Dermis microvascular lymphatic vessel endothelial cell (primary cell): ENCODE measurements around the gene ZDHHC11B. TPM values are rescaled to one million over a fixed set of nuclear protein-coding genes. Genes with fewer than 3 reads are reported as not detected.
"Not testable (repeated sequence)": the region's sequence is repeated elsewhere in the genome, so short reads cannot be mapped to it uniquely, and the experiment has no call there.

Source experiments
- DNase-seq, 2 donors: peaks; one replicate each; pipeline versions ENCODE4 v3.0.0 to v3.0.0-alpha.2; 2010; ENCODE audit warnings: low read depth in 2 of 2
- total RNA-seq: library from RNA; depleted of rRNA; stranded (reverse); fragments of >200 nt; gene quantifications from 2 replicates; pipeline ENCODE4 v1.2.1, GENCODE V29; 2014

The ZDHHC11B gene
- total RNA-seq, 1 donor from 2014 or later, result not detected

DNA sequence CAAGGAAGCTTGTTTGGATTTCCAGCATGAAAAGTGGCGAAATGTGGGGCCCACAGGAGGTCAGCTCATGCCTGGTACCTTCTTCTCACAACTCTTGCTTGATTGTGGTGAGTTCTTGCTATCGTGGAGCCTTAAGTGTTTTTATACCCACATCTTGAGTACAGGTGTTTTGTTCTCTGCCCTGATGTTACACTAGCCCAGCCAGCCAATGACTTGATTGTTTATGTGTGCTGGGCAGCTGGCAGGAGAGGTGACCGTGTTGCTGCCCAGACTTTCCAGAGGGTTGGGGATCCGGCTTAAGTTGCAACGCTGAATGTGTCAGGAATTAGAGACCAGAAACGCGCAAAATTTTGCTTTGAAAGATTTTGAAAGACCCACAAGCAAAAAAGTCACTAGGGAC is 67.4 kb downstream of the ZDHHC11B start:
- DNase-seq, result no peak

DNA sequence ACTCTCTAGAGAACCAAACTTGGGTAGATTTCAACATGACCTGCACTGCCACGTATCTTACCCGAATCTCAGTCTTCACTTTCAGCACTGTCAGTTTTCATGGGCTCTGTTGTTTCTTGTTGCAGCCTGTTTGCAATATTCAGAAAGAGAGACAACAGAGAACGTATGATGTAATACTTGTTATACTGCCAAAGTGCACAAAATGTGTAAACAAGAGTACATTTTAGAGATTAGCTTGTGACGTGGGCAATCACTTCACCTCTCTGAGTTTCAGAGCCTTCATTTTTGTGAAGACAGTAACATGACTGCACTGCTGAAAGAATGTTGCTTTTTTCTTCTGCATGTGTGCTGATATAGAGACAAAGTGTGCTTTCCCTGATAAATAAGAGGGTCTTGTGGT is 67.8 kb downstream of the ZDHHC11B start:
- DNase-seq, result not testable (repeated sequence)

DNA sequence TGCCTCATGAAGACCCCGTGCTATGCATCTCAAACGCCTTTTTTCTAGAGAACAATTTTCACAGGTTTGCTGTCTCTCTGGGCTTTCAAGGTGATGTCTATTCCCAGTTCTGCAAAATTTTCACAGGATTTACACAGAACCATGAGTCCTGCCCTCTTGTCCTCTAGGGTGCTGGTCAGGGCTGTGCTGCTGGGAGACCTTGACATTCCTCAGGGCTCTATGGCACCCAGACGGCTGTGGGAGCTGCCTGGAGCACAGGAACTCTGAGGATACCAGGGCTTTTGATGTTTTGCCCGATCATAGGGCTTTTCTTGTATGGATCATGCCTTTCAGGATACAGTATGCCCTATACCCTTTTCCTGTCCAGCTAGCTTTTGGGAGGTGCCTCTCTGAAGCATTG is 68.9 kb downstream of the ZDHHC11B start:
- DNase-seq, result not testable (repeated sequence)

DNA sequence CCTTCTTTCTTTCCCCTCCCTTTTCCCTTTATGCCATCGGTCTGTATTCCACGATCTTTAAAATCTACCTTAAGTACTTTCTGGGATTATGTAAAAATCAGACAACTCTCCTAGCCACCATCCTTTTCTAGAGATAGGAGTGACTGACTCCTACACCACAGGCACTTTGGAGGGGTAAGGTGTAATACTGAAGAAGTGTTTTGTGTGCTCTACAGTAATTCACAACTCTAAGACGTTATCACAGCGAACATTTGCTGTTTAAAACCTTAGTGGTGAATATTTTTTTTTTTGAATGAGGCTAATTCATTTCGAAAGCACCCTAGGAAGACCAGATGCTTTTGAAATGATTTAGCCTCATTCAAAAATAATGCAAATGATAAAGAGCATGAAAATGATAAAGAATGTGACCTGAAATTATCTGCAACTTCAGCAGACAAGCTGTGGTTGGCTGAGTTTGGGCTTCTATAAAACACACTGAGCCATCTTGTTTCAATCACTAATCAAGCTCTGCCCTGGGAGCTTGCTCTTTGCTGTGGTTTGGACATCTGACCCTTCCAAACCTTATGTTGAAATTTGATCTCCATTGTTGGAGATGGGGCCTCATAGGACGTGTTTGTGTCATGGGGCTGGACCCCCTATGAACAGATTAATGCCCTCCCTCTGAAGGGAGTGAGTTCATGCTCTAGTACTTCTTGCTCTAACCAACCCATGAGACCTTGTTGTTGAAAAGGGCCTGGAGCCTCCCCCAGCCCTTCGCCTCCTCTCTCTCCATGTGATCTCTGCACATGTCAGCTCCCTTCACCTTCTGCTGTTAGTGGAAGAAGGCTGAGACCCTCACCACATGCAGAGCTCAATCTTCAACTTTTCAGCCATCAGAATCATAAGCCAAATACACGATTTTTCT is 70.1 kb downstream of the ZDHHC11B start:
- not testable (repeated sequence) for DNase-seq

DNA sequence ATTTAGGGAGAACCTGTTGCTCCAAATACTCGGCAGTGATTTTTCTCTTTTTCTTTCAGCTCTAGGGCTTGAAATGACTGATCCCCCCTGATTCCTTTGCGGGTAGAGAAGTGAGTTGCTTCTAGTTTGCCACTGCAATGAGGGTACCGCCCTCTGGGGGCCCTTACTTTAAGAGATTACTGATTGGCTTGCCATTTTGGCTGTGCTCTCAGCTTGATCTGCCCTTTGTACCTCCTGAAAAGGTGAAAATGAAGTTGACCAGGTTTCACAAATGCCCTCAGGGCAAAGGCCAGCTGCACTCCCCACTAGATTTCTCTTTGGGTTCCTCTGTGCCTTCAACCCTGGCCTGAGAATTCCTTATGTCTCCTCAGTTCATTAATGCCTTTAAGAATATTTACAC is 70.8 kb downstream of the ZDHHC11B start:
- not testable (repeated sequence) for DNase-seq

DNA sequence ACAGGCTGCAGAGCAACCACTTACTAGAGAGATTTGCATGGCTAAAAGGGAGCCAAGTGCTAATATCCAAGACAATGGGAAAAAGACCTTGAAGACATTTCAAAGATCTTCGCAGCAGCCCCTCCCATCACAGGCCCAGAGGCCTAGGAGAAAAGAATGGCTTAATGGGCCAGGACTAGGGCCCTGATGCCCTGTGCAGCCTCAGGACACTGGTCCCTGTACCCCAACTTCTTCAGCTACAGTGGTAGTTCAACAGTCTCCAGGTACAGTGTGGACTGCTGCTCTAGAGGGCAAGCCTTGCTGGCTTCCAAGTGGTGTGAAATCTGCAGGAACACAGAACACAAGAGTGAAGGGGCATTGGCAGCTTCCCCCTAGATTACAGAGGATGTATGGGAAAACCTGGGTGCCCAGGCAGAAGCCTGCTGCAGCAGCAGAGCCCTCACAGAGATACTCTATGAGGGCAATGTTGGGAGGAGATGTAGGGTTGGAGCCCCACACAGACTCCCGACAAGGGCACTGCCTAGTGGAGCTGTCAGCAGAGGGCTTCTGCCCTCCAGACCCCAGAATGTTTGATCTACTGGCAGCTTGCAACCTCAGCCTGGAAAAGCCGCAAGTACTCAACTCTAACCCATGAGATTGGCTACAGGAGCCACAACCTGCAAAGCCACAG is 75.5 kb downstream of the ZDHHC11B start:
- not testable (repeated sequence) for DNase-seq

DNA sequence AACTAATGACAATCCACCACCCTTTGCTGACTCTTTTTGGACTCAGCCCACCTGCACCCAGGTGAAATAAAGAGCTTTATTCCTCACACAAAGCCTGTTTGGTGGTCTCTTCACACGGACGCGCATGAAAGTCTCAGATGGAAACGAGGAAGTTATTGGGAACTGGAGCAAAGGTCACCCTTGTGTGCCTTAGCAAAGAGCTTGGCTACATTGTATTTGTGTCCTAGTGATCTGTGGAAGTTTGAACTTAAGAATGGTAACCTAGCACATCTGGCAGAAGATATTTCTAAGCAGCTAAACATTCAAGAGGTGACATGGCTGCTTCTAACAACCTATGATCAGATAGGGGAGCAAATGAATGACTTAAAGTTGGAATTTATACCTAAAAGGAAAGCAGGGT is 76.2 kb downstream of the ZDHHC11B start:
- not testable (repeated sequence) for DNase-seq

DNA sequence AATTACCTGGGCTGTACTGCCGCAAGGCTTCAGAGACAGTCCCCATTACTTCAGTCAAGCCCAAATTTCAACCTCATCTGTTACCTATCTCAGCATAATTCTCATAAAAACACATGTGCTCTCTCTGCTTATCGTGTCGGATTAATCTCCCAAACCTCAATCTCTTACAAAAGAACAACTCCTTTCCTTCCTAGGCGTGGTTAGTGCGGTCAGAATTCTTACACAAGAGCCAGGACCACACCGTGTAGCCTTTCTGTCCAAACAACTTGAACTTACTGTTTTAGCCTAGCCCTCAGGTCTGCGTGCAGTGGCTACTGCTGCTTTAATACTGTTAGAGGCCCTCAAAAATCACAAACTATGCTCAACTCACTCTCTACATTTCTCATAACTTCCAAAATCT is 78.4 kb downstream of the ZDHHC11B start:
- not testable (repeated sequence) for DNase-seq

DNA sequence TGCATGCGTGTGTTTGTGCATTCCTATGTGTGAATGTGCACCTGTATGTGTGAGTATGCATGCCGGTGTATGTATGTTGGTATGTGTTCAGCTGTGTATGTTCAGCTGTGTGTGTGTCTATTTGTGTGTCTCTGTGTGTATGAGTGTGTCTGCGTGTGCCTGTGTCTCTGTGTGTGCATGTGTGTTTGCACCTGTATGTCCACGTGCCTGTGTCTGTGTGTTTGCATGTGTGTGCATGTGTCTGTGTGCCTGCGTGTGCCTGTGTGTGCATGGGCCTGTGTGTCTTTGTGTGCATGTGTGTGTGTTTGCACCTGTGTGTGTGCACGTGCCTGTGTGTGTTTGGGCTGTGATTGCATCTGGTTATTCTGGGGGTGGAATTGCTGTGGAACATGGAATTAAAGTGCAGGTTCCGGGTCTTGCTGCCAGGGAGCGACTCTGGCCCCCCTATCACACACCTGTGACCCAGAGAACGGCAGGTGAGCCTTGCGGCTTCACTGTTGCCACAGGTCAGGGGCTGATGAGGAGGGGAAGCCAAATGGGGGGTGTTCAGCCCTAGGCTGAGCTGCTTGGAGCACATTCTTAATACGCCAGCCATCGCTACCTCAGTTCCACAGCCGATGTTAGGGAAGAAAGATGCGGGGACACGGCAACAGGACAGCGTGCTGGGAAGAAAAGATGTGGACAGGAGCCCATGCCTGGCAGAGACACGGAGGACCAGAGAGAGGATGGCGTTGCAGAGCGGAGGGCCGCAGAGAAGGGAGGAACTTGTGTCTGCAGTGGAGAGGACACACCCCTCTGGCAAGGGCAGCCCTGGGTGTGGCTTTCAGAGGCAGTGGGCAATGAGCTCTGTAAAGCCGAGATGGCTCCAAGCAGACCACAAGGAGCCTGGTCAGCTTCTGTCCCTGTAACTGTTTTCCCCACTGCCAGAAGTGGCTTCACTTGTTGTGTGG is 87.5 kb downstream of the ZDHHC11B start:
- not testable (repeated sequence) for DNase-seq

DNA sequence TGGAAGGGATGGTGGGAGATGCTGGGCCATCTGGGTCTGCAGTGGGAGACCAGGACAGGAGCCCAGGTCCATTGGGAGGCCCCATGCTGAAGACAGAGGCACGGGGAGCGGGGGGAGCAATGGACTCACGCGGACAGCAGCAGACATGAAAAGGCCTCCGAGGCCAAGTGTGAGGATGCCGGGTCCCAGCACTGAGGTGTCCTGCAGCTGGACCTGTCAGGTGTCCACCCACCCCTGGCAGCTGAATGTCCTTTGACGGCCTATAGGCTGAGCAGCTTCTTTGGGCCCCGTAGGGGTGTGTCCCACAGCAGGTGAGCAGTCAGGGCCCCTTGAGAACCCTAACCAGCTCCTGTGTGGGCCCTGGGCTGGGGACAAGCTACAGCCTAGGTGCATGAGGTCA is 88.3 kb downstream of the ZDHHC11B start:
- DNase-seq, result not testable (repeated sequence)

DNA sequence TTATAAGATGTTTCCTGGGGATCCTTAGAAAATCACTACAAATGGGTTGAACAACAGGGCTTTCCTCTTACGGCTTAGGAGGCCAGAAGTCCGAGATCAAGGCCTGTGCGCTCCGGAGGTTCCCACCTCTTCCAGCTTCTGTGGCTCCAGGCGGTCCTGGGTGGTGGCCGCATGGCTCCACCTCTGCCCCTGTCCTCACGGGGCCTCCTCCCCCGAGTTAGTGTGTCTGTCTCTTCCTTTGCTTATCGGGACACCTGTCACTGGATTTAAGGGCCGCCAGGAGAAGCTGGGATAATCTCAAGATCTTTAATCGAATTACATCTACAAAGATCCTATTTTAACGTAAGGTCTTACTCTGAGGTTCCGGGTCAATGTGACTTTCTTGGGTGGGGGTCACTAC is 89.1 kb downstream of the ZDHHC11B start:
- not testable (repeated sequence) for DNase-seq

DNA sequence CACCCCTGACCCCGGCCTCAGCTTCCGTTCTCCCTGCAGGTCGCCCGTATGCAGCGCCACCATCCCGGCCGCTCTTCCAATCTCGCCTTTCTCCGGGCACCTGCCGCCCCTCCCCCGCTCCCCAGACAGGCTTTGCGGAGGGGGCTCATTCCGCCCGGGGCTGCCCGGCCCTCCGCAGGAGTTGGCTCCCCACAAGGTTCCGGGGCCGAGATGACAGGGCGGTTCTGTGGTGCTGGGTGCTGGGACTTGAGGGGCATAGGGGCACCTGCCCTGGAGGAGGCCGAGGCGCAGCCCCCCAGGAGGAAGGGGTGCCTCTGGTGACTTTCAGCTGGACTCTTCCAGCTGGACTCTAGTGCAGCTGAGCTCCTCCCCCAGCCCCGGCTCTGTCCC is 90.5 kb downstream of the ZDHHC11B start:
- DNase-seq, result not testable (repeated sequence)

DNA sequence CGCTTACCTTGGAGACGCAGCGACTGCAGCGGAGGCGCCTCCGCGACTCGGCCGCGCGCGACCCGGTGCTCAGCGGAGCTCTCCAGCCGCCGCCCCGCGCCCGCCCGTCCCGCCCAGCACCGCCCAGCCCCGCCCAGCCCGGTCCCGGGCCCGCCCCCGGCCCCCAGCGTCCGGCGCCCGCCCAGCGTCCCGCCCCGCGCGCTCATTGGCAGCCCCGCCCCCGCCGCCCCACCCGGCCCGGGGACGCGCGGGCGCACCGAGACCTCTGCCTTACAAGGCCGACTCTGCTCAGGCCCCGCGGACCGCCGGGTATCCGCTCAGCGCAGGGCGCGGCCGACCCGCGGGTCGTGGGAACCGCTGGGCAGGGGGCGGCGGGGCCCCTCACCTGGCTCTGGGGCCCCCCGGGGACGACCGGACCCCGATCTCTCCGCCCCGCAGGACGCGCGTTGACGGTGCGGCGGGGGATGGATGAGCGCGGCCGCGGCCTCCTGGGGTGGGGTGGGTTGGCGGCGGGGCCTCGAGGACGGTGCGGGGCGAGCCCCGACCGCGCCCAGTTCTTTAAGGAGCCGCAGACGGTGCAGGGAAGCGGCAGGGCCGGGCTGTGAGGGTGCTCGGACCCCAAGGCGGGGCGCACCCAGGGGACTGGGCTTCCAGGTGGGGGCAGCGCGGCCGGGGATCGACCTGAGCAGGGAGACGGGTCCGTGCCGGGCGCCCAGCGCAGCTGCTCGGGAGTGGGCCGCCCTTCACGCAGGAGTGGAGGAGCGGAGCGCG is 91.1 kb downstream of the ZDHHC11B start, which contains the start of gene TPPP:
Gene TPPP, minus strand, starts transcription at position 82 of the 771 bp plus-strand sequence. CDS start 15,292 bp downstream, outside the sequence.
- DNase-seq, result peak in 1 of 2 donors; percentile 60

DNA sequence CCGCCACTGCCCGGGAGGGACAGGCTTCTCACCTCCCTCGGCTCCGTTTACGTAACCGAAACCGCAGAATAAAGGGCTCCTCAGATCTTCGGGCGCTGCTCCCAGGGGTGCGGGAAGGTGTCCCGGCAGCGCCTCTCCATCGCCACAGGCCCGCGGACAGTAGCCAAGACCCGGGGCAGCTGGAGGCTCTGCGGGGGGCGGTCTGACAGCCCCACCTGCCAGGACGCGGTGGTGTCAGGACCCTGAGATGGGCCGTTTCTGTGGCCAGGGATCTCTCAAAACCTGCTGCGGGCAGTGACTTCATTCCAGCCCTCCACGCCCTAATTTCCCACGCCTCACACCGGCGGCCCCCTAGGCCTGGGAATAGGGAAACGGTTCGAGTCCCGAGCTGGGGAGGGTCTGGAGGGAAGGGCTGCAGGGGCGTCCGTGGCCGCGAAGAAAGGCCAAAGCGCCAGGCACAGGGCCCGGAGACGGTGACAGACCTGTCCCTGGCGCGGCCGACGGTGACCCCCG is 91.9 kb downstream of the ZDHHC11B start:
- not testable (repeated sequence) for DNase-seq

DNA sequence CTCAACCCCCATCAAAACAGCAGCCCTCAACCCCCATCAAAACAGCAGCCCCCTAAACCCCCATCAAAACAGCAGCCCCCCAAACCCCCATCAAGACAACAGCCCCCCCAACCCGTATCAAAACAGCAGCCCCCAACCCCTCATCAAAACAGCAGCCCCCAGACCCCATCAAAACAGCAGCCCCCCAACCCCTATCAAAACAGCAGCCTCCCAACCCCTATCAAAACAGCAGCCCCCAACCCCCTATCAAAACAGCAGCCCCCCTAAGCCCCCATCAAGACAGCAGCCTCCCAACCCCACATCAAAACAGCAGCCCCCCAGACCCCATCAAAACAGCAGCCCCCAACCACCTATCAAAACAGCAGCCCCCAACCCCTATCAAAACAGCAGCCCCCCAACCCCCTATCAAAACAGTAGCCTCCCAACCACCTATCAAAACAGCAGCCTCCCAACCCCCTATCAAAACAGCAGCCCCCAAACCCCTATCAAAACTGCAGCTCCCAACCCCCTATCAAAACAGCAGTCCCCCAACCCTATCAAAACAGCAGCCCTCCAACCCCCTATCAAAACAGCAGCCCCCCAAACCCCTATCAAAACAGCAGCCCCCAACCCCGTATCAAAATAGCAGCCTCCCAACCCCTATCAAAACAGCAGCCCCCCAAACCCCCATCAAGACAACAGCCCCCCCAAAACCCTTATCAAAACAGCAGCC is 92.6 kb downstream of the ZDHHC11B start:
- no peak for DNase-seq

DNA sequence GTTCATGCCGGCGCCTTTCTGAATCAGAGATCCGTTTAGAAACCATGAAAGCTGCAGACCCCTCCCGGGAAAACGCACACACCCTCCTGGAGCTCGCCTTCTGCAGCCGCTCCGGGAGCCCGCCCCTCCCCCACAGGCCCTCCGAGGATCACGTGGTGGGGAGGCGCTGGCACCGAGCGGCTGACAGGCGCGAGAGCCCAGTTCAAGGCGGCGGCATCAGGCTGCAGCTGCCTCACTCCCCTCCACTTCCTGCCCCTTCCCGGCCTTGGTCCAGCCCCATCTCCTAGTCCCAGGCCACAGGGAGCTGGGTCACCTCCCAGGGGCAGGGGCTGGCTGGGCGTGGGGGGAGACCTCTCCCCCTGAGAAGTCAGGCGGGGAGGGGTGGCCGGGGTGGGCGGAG is 93.5 kb downstream of the ZDHHC11B start:
- not testable (repeated sequence) for DNase-seq

DNA sequence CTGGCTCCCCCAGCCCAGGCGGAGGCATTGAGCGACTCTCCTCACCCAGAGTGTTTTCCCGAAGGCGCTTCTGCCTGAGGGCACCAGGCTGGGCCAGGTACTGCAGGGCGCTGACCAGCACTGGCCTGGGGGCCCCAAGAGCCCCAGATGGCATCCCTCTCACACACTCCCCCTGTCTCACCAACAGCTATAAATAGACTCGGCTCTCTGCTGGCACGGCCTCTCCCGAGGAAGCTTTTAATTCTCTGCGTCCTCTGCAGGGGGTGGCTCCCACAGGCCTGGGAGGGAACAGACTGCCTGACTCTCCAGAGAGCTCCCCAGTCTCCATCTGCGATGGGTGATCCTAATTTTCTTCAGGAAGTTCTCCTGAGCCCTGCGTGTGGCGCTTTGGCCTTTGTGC is 94.2 kb downstream of the ZDHHC11B start:
- not testable (repeated sequence) for DNase-seq

DNA sequence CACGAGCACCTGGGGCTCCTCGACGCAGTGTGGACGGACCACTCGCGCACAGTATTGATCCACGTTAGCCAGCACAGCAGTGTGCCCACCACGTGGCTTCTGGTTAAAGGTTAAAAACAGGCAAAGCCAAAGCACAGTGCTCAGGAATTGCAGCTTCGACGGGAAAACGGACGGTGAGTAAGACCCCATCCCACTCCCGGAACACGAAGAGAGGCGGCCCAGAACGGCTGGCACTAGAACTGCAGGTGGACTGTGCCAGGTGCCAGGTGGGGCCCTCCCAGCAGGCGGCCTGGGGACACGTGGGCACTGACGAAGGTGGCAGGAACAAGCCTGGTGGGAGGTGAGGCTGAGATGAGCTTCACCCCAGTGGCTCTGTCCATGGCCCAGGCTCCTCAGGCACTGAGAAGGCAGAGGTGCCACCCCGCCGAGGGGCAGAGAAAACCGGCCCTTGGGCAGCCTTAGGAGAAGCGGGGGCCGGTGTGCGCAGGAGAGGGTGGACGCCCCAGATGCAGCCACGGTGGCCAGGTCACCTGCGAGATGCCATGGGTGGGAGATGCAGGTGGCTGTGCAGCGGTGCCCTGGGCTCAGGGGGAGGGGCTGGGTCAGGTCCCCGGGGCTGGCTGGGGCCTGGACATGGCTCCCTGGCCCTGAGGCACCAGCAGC is 96.0 kb downstream of the ZDHHC11B start:
- not testable (repeated sequence) for DNase-seq

DNA sequence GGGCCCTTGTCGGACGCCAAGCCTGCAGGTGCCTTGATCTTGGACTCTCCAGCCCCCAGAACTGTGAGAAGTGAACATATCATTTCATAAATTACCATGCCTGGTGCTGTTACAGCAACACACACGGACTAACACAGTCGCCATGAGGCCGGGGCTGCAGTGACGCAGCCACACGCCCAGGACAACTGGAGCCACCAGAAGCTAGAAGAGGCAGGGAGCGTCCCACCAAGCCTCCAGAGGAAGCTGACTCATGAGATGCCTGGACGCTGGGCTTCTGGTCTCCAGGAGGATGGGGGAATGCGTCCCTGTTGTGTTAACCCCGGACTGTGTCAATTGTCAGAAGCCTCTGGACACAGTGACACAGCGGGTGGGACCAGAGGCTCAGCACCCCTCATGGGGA is 97.6 kb downstream of the ZDHHC11B start:
- DNase-seq, result not testable (repeated sequence)
